CD4-positive, alpha-beta T cell treated with Interferon alpha-2 for 1 hour (primary cell): ENCODE measurements around the gene EPHB4.
A peak's percentile ranks its signal among the peaks of the same experiment; 100 is the strongest.
"Not testable (repeated sequence)": the region's sequence is repeated elsewhere in the genome, so short reads cannot be mapped to it uniquely, and the experiment has no call there.

Experiments used
- DNase-seq, 2 donors: peaks; one replicate each; pipeline ENCODE4 v3.0.0-alpha.2; 2020 to 2022

The EPHB4 gene

DNA sequence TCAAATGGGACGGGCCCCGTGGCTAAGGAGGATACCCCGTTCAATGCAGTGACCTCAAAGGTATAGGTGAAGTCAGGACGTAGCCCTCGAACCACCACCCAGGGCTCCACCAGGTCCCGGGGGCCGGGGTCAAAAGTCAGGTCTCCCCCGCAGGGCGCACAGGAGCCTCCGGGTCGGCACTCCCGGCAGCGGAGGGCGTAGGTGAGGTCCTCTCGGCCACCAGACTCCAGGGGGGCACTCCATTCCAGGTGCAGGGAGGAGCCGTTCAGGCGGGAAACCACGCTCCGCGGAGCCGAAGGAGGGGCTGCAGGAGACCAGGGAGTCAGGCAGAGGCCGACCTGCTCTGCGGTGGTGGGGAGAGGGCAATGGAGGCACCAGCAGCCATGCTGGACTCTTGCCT is 7.7 kb downstream of the EPHB4 start:
- no peak for DNase-seq

DNA sequence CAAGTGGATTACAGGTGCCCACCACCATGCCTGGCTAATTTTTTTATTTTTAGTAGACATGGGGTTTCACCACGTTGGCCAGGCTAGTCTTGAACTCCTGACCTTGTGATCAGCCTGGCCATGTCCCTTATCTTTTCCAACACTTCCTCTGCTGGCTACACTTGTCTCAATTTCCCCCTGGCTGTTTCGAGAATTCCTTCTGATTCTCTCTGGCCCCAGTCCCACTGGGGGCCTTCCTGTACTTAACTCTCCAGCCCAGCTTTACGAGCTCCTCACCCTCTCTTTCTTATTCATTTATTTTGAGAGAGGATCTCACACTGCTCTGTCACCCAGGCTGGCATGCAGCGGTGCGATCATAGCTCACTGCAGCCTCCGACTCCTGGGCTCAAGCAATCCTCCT is 8.5 kb downstream of the EPHB4 start:
- DNase-seq: no peak

DNA sequence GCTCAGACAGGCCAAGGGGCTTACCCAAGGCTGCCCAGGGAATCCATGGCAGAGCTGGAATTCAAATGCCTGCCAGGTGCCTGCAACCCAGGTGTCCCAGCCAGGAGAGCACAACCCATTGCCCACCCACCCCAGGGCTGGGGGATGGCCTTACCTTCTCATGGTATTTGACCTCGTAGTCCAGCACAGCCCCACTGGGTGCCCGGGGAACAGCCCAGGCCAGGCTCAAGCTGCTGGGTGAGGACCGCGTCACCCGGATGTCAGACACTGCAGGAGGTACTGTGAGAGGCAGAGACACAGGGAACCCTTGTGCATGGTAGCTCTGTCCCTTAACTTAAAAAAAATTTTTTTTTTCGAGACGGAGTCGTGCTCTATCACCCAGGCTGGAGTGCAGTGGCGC is 9.0 kb downstream of the EPHB4 start:
- DNase-seq: no peak

DNA sequence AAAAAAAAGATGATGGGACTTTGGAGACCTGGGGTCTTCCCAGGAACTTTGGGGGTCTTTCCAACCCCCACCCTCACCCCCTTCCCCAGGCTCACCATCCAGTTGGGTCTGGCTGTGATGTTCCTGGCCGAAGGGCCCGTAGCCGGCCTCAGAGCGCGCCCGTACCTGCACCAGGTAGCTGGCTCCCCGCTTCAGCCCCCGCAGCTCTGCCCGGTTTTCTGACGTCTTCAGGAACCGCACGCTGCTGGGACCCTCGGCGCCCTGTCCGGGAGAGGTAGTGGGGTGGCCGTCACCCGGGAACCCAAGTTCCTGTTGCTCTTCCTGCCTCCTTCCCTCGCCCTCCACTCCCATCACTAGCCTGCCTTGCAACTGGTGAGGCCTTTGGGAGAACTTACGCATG is 10.2 kb downstream of the EPHB4 start:
- DNase-seq: no peak

DNA sequence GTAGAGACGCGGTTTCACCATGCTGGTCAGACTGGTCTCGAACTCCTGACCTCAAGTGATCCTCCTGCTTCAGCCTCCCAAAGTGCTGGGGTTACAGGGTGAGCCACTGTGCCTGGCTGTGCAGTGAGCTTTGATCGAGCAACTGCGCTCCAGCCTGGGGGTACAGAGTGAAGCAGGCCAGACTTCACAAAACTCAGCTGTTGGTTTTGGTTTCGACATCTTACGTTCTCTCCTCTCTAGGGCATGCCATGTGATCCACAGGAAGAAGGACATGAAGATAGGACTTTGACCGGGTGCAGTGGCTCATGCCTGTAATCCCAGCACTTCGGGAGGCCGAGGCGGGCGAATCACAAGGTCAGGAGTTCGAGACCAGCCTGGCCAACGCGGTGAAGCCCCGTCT is 10.8 kb downstream of the EPHB4 start:
- not testable (repeated sequence) for DNase-seq

DNA sequence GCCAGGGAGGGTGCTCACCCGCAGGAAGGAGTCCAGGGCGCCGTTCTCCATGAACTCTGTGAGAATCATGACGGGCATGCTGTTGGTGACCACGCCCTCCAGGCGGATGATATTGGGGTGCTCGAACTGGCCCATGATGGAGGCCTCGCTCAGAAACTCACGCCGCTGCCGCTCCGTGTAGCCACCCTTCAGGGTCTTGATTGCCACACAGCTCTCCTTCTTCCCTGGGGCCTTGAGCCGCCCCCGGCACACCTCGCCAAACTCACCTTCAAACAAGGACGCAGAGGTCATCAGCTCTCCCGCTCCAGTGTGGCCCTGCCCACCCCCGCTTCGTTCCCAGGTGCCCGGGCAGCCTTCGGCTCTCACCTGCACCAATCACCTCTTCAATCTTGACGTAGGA is 14.6 kb downstream of the EPHB4 start:
- no peak for DNase-seq

DNA sequence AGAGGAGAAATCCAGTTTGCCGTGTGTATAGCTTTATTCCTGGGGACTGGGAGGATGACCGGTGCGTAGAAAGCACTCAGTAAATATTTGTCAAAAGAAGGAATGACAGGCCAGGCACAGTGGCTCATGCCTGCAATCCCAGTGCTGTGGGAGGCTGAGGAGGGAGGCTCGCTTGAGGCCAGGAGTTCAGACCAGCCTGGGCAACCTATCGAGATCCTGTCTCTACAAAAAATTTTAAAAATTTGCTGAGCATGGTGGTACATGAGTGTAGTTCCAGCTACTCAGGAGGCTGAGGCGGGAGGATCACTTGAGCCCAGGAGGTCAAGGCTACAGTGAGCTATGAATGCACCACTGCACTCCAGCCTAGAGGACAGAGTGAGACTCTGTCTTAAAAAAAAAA is 15.8 kb downstream of the EPHB4 start:
- no peak for DNase-seq

DNA sequence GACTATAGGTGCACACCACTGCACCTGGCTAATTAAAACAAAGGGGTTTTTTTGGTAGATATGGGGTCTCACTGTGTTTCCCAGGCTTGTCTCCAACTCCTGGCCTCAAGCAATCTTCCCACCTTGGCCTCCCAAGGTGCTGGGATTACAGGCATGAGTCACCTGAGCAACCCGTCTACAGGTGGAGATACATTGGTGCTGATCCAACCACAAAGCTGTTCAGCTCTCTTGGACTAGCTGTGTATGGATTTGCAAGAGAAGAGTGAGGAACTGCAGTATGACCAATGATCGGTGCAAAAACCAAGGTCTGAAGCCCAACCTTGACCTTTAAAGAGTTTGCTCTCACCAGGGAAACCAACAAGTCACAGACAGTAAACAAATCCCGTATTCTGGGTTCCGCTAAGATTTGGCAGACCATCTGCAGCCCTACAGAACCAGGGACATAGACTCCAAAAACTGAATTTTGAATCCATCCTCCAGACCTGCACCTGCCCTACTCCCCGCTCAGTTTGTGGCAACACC is 18.9 kb downstream of the EPHB4 start:
- no peak for DNase-seq

DNA sequence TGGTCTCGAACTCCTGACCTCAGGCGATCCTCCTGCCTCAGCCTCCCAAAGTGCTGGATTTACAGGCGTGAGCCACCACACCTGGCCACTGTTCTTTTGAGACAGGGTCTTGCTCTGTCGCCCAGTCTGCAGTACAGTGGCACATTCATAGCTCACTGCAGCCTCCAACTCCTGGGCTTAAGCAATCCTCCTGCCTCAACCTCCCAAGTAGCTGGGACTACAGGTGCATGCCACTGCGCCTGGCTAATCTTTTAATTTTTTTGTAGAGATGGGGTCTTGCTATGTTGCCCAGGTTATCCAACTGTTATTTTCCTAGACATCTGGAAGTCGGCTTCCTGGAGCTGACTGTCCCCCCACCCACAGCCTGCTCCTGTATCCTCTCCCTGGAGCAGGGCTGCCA is 20.4 kb downstream of the EPHB4 start:
- DNase-seq: not testable (repeated sequence)

DNA sequence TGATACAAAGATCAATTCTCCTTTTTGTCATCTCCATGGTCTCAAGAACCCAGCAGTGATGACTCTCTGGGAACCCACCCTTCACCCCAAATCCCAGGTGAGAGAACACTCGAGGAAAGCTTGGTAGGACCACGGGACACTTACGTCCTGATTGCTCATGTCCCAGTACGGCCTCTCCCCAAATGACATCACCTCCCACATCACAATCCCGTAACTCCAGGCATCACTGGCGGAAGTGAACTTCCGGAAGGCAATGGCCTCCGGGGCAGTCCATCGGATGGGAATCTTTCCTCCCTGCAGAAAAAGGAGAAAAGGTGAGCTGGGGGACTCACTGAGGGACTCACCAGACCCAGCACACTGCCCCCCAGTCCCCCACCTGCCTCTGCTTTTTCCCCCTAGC is 21.0 kb downstream of the EPHB4 start:
- DNase-seq: no peak

DNA sequence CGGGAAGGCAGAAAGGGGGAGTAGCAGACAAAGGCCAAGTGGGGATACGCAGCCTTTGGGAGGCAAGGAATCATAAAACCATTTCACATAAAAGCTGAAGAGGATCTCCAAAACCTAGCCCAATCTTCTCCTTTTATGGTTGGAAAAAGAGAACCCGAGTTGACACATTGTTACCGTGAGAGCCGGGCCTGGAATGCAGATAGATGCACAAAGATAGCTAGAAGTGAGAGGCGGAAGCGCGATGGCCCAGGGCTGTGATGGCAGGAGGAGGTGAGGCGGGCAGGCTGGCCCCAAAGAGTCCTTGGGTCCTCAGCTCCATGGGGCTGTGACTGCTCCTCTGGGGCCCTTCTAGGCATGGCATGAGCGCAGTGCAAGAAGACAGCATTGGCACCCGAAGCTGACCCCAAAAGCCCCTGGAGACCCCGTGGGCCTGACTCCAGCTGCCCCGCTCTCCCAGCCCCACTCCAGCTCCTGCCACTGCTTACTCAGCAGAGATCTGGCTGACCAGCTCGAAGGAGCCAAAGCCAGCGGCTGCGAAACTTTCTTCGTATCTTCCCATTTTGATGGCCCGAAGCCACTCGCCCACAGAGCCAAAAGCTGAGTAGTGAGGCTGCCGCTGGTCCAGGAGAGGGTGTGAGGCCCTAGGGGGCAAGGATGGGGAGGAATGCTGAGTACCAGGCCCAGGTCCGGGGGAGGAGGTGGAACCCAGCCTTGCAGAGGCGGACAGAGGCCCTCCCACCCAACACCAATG is 22.5 kb downstream of the EPHB4 start:
- no peak for DNase-seq

DNA sequence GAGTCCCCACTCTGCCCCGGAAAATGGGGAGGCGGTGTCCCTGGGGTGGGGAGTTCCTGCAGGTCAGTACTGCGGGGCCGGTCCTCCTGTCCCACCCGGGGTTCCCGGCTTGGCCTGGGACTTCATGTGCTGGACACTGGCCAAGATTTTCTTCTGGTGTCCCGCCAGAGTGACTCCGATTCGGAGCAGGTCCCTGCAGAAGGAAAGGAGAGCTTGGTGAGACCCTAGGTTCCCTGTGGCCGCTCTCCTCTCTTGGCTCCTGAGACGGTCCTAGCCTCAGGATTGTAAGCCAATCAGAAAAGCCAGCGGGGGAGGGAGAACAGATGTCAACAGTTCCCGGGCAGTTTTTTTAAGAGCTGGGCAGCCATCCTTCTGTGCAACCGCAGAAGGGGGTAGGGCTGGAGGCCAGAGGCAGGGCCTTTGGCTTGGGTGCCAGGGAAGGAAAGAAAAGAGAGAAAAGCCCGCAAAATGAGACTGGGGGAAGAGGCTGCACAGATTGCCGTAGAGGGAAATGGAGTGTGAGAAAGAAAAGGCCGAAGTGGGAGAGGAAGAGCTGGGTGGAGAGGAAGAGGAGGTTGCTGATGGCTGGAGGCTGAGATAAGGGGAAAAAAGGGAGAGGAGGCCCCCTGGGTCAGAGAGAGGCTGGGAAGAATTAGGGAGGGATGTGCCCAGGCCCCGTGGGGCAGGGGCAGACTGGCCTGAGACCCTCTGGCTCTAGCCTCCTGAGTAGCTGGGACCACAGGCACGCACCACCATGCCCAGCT is 23.7 kb downstream of the EPHB4 start:
- DNase-seq: peak; percentile 59 to 80

DNA sequence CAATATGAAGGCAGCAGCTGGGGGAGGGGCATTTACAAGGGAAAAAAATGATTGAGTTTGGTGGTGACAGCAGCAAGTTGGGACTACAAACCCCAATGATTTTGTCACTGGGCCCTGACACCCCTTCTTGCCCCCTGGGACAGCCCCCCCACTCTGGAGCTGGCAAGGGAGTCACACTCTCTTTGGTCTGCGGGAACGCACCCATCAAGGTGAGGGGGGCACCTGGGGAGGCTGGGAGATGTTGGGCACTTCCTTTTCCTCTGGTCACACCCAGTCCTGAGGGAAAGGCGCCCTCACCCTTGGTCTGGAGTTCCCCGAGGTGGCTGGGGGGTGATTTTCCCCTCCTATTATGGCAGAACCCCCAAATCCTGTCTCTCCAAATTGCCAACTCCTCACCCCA is 24.4 kb downstream of the EPHB4 start:
- peak in 1 of 2 donors; percentile 15 for DNase-seq

DNA sequence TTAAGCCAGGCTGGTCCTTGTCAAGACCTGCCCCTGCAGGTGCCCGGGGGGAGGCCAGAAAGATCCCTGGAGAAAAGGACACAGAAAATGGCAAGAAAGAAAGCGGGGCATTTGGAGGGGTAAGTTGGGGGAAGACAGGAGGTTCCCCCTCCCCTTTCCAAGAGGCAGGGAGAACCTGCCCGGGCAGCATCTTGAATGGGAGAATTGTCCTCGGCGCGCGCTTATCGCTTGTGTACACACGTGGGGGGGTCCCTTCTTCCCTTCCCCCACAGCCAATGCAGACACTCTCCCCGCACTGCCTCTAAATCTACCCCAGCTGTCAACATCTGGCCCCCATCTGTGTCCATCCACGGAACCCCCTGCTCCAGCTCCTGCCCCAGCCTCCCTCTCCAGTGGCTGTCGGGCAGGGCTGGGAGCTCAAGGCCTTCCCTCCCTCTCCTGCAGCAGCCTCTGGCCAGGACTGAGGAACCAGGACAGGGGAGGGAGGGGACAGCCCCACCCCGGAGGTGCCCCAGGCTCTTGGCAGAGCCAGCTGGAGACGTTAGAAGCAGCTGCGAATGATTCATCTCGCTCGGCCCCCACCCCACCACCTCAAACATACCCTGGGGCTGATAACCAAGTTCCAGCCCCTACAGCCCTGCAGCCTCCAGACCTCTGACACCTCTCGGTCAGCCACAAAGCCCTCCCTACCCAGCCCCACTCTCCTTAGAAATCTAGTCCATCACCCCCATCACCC is 25.3 kb downstream of the EPHB4 start:
- DNase-seq: no peak

DNA sequence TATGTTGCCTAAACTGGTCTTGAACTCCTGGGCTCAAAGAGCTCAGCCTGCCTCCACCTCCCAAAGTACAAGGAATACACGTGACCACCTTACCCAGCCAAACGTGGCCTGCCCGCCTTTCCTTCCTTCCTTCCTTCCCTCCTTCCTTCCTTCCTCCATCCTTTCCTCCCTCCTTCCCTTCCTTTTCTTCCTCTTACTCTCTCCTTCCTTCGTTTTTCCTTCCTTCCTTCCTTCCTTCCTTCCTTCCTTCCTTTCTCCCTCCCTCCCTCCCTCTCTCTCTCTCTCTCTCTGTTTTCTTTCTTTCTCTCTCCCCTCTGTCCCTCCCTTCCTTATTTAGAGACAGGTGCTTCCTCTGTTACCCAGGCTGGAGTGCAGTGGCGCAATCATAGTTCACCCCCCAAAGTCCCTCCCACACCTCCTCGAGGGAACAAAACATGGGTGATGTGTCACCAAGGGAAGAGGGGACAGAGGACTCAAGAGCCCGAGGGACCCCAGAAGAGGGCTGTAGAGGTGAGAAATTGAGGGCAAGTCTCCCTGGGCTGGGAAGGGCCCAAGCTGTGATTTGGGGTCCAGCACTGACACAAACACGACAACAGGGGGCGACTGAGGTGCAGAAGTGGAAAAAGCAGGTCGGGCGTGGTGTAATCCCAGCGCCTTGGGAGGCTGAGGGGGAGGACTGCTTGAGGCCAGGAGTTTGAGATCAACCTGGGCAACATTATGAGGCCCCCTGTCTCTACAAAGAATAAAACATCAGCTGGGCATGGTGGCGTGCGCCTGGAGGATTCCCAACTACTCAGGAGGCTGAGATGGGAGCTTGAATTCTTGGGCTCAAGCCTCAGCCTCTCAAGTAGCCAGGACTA is 28.1 kb downstream of the EPHB4 start:
- peak; percentile 50 to 56 for DNase-seq

DNA sequence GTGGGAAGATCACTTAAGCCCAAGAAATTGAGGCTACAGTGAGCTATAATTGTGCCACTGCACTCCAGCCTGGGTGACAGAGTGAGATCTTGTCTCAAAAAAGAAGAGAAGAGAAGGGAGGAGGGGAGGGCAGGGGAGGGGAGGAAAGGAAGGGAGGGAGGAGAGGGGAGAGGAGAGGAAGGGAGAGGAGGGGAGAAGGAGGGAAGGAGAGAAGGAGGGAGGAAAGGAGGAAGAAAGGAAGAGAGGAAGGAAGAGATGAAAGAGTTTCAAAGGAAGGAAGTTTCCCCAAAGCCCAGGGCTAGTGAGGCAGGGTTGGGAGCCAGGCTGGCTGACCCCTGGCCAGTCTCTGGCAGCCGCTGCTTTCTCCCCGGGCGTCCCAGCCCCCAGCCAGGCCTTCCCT is 32.6 kb downstream of the EPHB4 start:
- no peak for DNase-seq

DNA sequence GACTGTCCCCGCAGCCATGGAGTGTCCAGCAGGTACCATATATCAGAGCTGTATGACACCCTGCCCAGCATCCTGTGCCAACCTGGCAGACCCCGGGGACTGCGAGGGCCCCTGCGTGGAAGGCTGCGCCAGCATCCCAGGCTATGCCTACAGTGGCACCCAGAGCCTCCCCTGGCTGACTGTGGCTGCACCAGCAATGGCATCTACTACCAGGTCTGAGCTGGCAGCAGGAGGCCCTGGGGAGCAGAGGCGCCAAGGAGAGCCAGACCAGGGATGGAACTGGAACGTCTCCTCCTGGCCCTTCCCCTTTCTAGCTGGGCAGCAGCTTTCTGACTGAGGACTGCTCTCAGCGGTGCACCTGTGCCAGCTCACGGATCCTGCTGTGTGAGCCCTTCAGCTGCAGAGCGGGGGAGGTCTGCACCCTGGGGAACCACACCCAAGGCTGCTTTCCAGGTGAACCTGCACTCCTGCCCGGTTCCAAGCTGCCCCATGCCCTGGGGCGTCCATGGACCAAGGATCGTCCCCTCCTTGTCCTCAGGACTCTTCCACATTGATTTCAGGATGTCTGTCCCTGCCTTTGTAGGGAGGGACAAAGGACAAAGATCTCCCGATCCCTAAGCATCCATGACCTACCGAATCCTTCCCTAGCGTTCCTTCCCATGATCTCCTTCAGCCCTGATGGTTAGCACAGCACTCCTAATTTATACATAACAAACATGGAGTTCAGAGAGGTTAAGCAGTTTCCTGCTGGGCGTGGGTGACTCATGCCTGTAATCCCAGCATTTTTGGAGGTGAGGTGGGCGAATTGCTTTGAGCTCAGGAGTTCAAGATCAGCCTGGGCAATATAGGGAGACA is 33.3 kb downstream of the EPHB4 start:
- DNase-seq: no peak

DNA sequence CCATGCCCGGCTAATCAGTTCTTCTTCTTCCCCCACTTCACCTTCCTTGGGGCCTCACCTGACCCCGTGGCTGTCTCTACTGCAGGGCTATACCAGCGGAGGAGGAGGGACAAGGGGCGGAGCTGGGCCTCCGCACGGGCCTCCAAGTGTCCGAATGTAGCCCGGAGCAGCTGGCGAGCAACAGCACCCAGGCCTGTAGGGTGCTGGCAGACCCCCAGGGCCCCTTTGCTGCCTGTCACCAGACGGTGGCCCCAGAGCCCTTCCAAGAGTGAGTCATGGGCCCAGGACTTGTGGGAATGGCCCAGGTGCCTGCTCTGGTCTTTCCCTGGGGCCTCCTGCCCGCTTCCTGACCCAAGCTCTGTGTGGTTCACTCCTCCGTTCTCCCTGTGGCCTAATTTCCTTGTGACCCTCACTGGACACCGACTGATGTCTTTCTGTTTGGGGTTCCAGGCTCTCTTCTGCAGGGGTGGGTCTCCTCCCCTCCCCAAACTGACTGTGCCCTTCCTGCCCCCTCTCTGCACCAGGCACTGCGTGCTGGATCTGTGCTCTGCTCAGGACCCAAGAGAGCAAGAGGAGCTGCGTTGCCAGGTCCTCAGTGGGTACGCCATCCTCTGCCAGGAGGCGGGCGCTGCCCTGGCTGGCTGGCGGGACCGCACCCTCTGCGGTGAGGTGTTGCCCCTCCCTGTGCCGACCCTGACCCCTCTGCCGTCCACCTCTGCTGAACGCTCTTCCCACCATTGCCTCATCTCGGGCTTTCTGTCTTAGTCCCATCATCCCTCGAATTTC is 35.2 kb downstream of the EPHB4 start:
- DNase-seq: no peak

DNA sequence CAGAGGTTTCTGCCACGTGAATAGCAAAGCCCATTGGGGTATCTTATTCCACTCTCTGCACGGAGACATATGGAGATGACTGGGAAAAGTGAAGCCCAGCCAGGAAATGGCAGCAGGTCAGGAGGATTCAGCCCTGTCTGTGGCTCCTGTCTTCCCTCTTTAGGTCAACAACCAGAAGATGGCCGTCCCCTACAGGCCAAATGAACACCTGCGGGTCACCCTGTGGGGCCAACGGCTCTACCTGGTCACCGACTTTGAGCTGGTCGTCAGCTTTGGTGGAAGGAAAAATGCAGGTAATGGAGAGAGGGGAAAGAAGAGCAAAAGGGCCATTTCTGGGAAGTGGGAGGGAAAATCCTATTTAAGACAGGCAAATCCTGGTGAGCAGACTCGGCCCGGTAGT is 38.3 kb downstream of the EPHB4 start:
- no peak for DNase-seq

DNA sequence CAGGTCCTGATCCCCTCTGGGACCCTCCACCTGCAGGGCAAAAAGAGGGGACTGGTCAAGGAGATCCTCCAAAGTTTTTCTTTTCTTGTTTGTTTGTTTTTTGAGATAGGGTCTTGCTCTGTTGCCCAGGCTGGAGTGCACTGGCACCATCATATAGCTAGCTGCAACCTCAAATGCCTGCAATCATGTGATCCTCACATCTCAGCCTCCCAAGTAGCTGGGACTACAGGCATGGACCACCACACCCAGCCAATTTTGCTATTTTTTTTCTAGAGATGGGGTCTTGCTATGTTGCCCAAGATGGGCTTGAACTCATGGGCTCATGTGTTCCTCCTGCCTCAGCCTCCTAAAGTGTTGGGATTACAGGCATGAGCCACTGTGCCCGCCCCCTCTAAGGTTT is 41.0 kb downstream of the EPHB4 start:
- no peak for DNase-seq

DNA sequence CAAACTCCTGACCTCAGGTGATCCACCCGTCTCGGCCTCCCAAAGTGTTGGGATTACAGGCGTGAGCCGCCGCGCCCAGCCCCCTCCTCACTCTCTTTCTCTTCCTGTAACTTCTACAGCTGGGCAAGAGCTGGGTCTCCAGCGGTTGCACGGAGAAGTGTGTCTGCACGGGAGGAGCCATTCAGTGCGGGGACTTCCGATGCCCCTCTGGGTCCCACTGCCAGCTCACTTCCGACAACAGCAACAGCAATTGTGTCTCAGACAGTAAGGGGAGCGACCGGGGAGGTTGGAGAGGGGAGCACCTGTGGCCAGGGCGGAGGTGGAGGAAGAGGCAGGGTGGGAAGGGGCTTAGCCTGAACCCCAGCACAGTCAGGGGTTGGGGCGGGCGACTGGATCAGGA is 41.4 kb downstream of the EPHB4 start:
- no peak for DNase-seq
